Natural killer cell (primary cell): ENCODE results near the gene ATP2B1. TPM values are rescaled to one million over a fixed set of nuclear protein-coding genes. Genes with fewer than 3 reads are reported as not detected.

Source experiments
- ATAC-seq, 3 donors: fragments of 150-1000 bp in 2 of 3; fragments of 200-7000 bp in 1 of 3; cut with Tn5 transposase; 1 replicate in 1 of 3; 2 replicates in 2 of 3; pipeline ENCODE4 v1.10.0; 2021; ENCODE audit warnings: mild to moderate bottlenecking in 2 of 3, moderate library complexity in 2 of 3
- DNase-seq, 2 donors: peaks; one replicate each; pipeline versions ENCODE4 v3.0.0 to v3.0.0-alpha.2; 2013 to 2021; ENCODE audit warnings: mixed read lengths in 1 of 2
- H3K27ac ChIP-seq: one replicate; pipeline ENCODE4 v1.5.1; 2013; ENCODE audit warnings: mild to moderate bottlenecking, low read length
- H3K27me3 ChIP-seq: one replicate; pipeline ENCODE4 v1.6.1; 2013; ENCODE audit warnings: low read length; ENCODE audit not compliant: control insufficient read depth, insufficient read depth
- H3K36me3 ChIP-seq: one replicate; pipeline ENCODE4 v1.6.1; 2013; ENCODE audit warnings: low read length; ENCODE audit not compliant: control insufficient read depth, insufficient read depth
- H3K4me1 ChIP-seq: one replicate; pipeline ENCODE4 v1.6.1; 2013; ENCODE audit warnings: low read length; ENCODE audit not compliant: control insufficient read depth, insufficient read depth
- H3K4me3 ChIP-seq: one replicate; pipeline ENCODE4 v1.5.1; 2013; ENCODE audit warnings: low read length
- H3K9me3 ChIP-seq: one replicate; pipeline ENCODE4 v1.6.1; 2013; ENCODE audit warnings: low read length; ENCODE audit not compliant: control insufficient read depth, insufficient read depth
- H3K27ac Mint-ChIP-seq, 2 donors: one replicate each; pipeline ENCODE4 v1.8.0; 2022; ENCODE audit warnings: mild to moderate bottlenecking in 2 of 2, mixed read lengths in 2 of 2, moderate library complexity in 1 of 2
- H3K27me3 Mint-ChIP-seq, 2 donors: one replicate each; pipeline ENCODE4 v1.8.0; 2022; ENCODE audit warnings: low read depth in 2 of 2, mixed read lengths in 2 of 2
- H3K36me3 Mint-ChIP-seq: one replicate; pipeline ENCODE4 v1.8.0; 2022; ENCODE audit warnings: mixed read lengths
- H3K4me1 Mint-ChIP-seq, 2 donors: one replicate each; pipeline ENCODE4 v1.8.0; 2022; ENCODE audit warnings: mixed read lengths in 2 of 2
- H3K4me3 Mint-ChIP-seq: one replicate; pipeline ENCODE4 v1.8.0; 2022; ENCODE audit warnings: mild to moderate bottlenecking, moderate library complexity, mixed read lengths
- H3K9me3 Mint-ChIP-seq, 2 donors: one replicate each; pipeline ENCODE4 v1.8.0; 2022; ENCODE audit warnings: mixed read lengths in 2 of 2
- CTCF ChIP-seq: fragments of 200-600 bp; IDR thresholded peaks from one replicate; pipeline ENCODE4 v1.8.0; 2022; ENCODE audit warnings: antibody characterized with exemption
- WGBS: methylation state at CpG from one replicate; pipeline ENCODE4 v1.1.7; 2013; ENCODE audit warnings: missing lambda C conversion rate; ENCODE audit not compliant: insufficient coverage; 5-methylcytosine and 5-hydroxymethylcytosine counted together
- intact Hi-C: fragments of 100-400 bp; cut with micrococcal nuclease; formaldehyde crosslinking; loops from one replicate; pipeline ENCODE4 v1.14.2; 2022
- total RNA-seq, 4 donors: library from RNA; stranded (reverse); fragments of 120-200 nt in 1 of 4; gene quantifications; one replicate each; pipeline versions ENCODE4 v1.2.3 to v1.2.4, GENCODE V29; 2013 to 2022

The ATP2B1 gene
- total RNA-seq, 3 donors from 2014 or later (not counting 1 experiment from before 2014, with no cell fraction given), result 87.8 to 97.6 (median 97.3) TPM

GRCh38 chr12:89636776-89637160 is 71.9 kb downstream of the ATP2B1 start:
- no peak for DNase-seq
- H3K9me3 Mint-ChIP-seq, result no peaks in the 10 kb centered on the region
- peaks cover 11 to 22% of the 10 kb centered on the region in 2 donors for H3K4me1 Mint-ChIP-seq
- H3K27ac ChIP-seq, result no peak overlapping the region
- TF ChIP-seq CTCF, result no peak
- 100% methylated on average over 1 of the region's 1 CpG for WGBS
- no peak overlapping the region for H3K4me3 Mint-ChIP-seq
- H3K27me3 Mint-ChIP-seq, result no peaks in the 10 kb centered on the region
- H3K4me1 ChIP-seq, result no peaks in the 10 kb centered on the region
- peaks cover 44% of the 10 kb centered on the region for H3K36me3 ChIP-seq
- no peaks in the 10 kb centered on the region for H3K27me3 ChIP-seq
- no peaks in the 10 kb centered on the region for H3K9me3 ChIP-seq
- ATAC-seq, result no peak
- intact Hi-C loops, result no loop called here
- no peak overlapping the region for H3K4me3 ChIP-seq
- no peaks in the 10 kb centered on the region for H3K36me3 Mint-ChIP-seq
- no peak overlapping the region for H3K27ac Mint-ChIP-seq

GRCh38 chr12:89636052-89636775 is 72.4 kb downstream of the ATP2B1 start:
- Histone ChIP-seq H3K27ac (no peak overlapping the region), H3K27me3 (no peaks in the 10 kb centered on the region), H3K4me1 (no peaks in the 10 kb centered on the region), H3K36me3 (peaks cover 41% of the 10 kb centered on the region), H3K4me3 (no peak overlapping the region), H3K9me3 (no peaks in the 10 kb centered on the region)
- DNase-seq (no peak), ATAC-seq (no peak)
- intact Hi-C loops, result no loop called here
- no peaks in the 10 kb centered on the region for H3K9me3 Mint-ChIP-seq
- no peak overlapping the region for H3K27ac Mint-ChIP-seq
- H3K4me1 Mint-ChIP-seq, result peaks cover 11 to 25% of the 10 kb centered on the region in 2 donors
- no peak overlapping the region for H3K4me3 Mint-ChIP-seq
- no peak for TF ChIP-seq CTCF
- no peaks in the 10 kb centered on the region for H3K27me3 Mint-ChIP-seq
- 83% methylated on average over 5 of the region's 5 CpGs for WGBS
- no peaks in the 10 kb centered on the region for H3K36me3 Mint-ChIP-seq

- no peak for TF ChIP-seq CTCF
- H3K9me3 ChIP-seq, result no peaks in the 10 kb centered on the region
- H3K4me1 Mint-ChIP-seq, result peaks cover 11 to 26% of the 10 kb centered on the region in 2 donors
- H3K36me3 Mint-ChIP-seq, result peaks cover 6% of the 10 kb centered on the region
- no peak overlapping the region for H3K27ac Mint-ChIP-seq
- no peaks in the 10 kb centered on the region for H3K27me3 Mint-ChIP-seq
- intact Hi-C loops, result no loop called here
- H3K27ac ChIP-seq, result no peak overlapping the region
- no peak for DNase-seq
- no peaks in the 10 kb centered on the region for H3K4me1 ChIP-seq
- ATAC-seq, result no peak
- peaks cover 43% of the 10 kb centered on the region for H3K36me3 ChIP-seq
- WGBS, result 80% methylated on average over 1 of the region's 3 CpGs
- H3K9me3 Mint-ChIP-seq, result no peaks in the 10 kb centered on the region
- no peak overlapping the region for H3K4me3 ChIP-seq
- no peak overlapping the region for H3K4me3 Mint-ChIP-seq
- H3K27me3 ChIP-seq, result no peaks in the 10 kb centered on the region
These were observed 74.1 kb downstream of the ATP2B1 start for GRCh38 chr12:89634508-89634907.

- Histone ChIP-seq H3K27ac (no peak overlapping the region), H3K36me3 (peaks cover 51% of the 10 kb centered on the region), H3K4me1 (no peaks in the 10 kb centered on the region), H3K9me3 (no peaks in the 10 kb centered on the region), H3K27me3 (no peaks in the 10 kb centered on the region), H3K4me3 (no peak overlapping the region)
- no peak overlapping the region for H3K4me3 Mint-ChIP-seq
- WGBS, result no CpG with 5 or more reads among the region's 1 CpG
- H3K4me1 Mint-ChIP-seq, result peaks cover 16 to 37% of the 10 kb centered on the region in 2 donors
- H3K27me3 Mint-ChIP-seq, result no peaks in the 10 kb centered on the region
- ATAC-seq, result no peak
- DNase-seq, result no peak
- no peaks in the 10 kb centered on the region for H3K9me3 Mint-ChIP-seq
- no peak overlapping the region for H3K27ac Mint-ChIP-seq
- intact Hi-C loops, result no loop called here
- peaks cover 22% of the 10 kb centered on the region for H3K36me3 Mint-ChIP-seq
- no peak for TF ChIP-seq CTCF
These were observed 75.9 kb downstream of the ATP2B1 start for GRCh38 chr12:89632778-89633177.
